HG03045 (cell line): ENCODE data around the gene PIP5K1B.
A peak's percentile ranks its signal among the peaks of the same experiment; 100 is the strongest.

Experiments used
- ATAC-seq: cut with Tn5 transposase; IDR thresholded peaks from one replicate; pipeline ENCODE4 v1.9.1; 2021; ENCODE audit warnings: mild to moderate bottlenecking, moderate library complexity; ENCODE audit not compliant: unreplicated experiment

Gene PIP5K1B

GRCh38 chr9:68707801-68708488 lies 2.9 kb downstream of the PIP5K1B start:
- ATAC-seq = no peak

GRCh38 chr9:68708513-68708912 lies 3.5 kb downstream of the PIP5K1B start:
- ATAC-seq = no peak

GRCh38 chr9:68709291-68710110 lies 4.5 kb downstream of the PIP5K1B start:
- no peak for ATAC-seq

- no peak for ATAC-seq
Measured at GRCh38 chr9:68710111-68710471, 5.1 kb downstream of the PIP5K1B start.

- ATAC-seq = no peak
Measured at GRCh38 chr9:68711281-68711680, 6.2 kb downstream of the PIP5K1B start.

- no peak for ATAC-seq
Measured at GRCh38 chr9:68711932-68712331, 6.9 kb downstream of the PIP5K1B start.

GRCh38 chr9:68714416-68715180 lies 9.6 kb downstream of the PIP5K1B start:
- ATAC-seq = no peak

- ATAC-seq = no peak
Measured at GRCh38 chr9:68715181-68715456, 10.1 kb downstream of the PIP5K1B start.

- no peak for ATAC-seq
Measured at GRCh38 chr9:68717552-68718443, 12.8 kb downstream of the PIP5K1B start.

GRCh38 chr9:68719847-68720246 lies 14.8 kb downstream of the PIP5K1B start:
- ATAC-seq = no peak

- ATAC-seq = no peak
Measured at GRCh38 chr9:68720656-68721313, 15.7 kb downstream of the PIP5K1B start.

GRCh38 chr9:68721666-68722330 lies 16.8 kb downstream of the PIP5K1B start:
- ATAC-seq = no peak

GRCh38 chr9:68725070-68725469 lies 20.0 kb downstream of the PIP5K1B start:
- no peak for ATAC-seq

GRCh38 chr9:68726489-68726888 lies 21.4 kb downstream of the PIP5K1B start:
- ATAC-seq = no peak

GRCh38 chr9:68727636-68728035 lies 22.6 kb downstream of the PIP5K1B start:
- ATAC-seq = no peak

- peak; percentile 70 for ATAC-seq
Measured at GRCh38 chr9:68728731-68729130, 23.7 kb downstream of the PIP5K1B start.

- ATAC-seq = no peak
Measured at GRCh38 chr9:68730570-68731235, 25.7 kb downstream of the PIP5K1B start.

- ATAC-seq = no peak
Measured at GRCh38 chr9:68731857-68732256, 26.8 kb downstream of the PIP5K1B start.

- ATAC-seq = no peak
Measured at GRCh38 chr9:68732405-68733020, 27.5 kb downstream of the PIP5K1B start.
